AG04450 (cell line): ENCODE data around the gene VPS26B. TPM values are rescaled to one million over a fixed set of nuclear protein-coding genes. Genes with fewer than 3 reads are reported as not detected.

ENCODE experiments used
- CTCF ChIA-PET: fragments of 300-600, 350-600 bp; formaldehyde crosslinking; extraction: SDS; loops from one replicate; lab custom pipeline; 2022; ENCODE audit warnings: antibody characterized with exemption, inconsistent platforms; lab: Charles Lee
- POLR2A ChIA-PET: fragments of 350-600 bp; formaldehyde crosslinking; extraction: SDS; loops from one replicate; lab custom pipeline; 2021; ENCODE audit warnings: antibody characterized with exemption, inconsistent platforms; lab: Yijun Ruan, JAX
- DNase-seq: peaks from one replicate; pipeline ENCODE4 v3.0.0-alpha.2; 2011; ENCODE audit warnings: low read depth, low spot score
- H3K27ac ChIP-seq: one replicate; pipeline ENCODE4 v1.5.1; 2012; ENCODE audit warnings: low read depth, low read length, control low read depth
- H3K27me3 ChIP-seq: one replicate; pipeline ENCODE4 v1.6.0; 2012; ENCODE audit warnings: low read length; ENCODE audit not compliant: control insufficient read depth, insufficient read depth
- H3K4me3 ChIP-seq: 2 replicates; pipeline ENCODE4 v1.5.1; 2011; ENCODE audit warnings: mild to moderate bottlenecking, low read depth, low read length, control low read depth
- H3K9me3 ChIP-seq: 2 replicates; pipeline ENCODE4 v1.5.1; 2012; ENCODE audit warnings: low read length; ENCODE audit not compliant: control insufficient read depth, insufficient read depth
- CTCF ChIP-seq: IDR thresholded peaks from 2 replicates; pipeline ENCODE4 v1.5.1; 2011; ENCODE audit warnings: low read depth, low read length, control low read depth, inconsistent platforms
- polyA plus RNA-seq: library from polyadenylated mRNA; depleted of rRNA; stranded (reverse); fragments of >200 nt; gene quantifications from 2 replicates; pipeline ENCODE4 v1.2.3, GENCODE V29; 2011

Gene VPS26B
- polyA plus RNA-seq, 1 experiment = 49.9 TPM

- ChIA-PET POLR2A (no interaction called here), CTCF (interaction anchor here (0.5 to 1.8 kb wide), 6 partner anchors 19 to 624 kb away, joined by 3 to 11 read pairs (median 5); partner anchors contain the start of gene VPS26B)
- TF ChIP-seq CTCF = peak; percentile 46
- DNase-seq = no peak
- Histone ChIP-seq H3K27me3 (no peaks in the 10 kb centered on the region), H3K4me3 (no peak overlapping the region), H3K9me3 (no peaks in the 10 kb centered on the region), H3K27ac (no peak overlapping the region)
Observed at GRCh38 chr11:134244593-134244992, 20.1 kb downstream of the VPS26B start.

GRCh38 chr11:134245434-134245833, 21.0 kb downstream of the VPS26B start:
- H3K9me3 ChIP-seq = no peaks in the 10 kb centered on the region
- no peak overlapping the region for H3K4me3 ChIP-seq
- TF ChIP-seq CTCF = no peak
- no peak for DNase-seq
- no peaks in the 10 kb centered on the region for H3K27me3 ChIP-seq
- POLR2A ChIA-PET = no interaction called here
- no peak overlapping the region for H3K27ac ChIP-seq
- CTCF ChIA-PET = interaction anchor here (0.6 to 1.8 kb wide), 4 partner anchors 20 to 318 kb away, joined by 4 to 11 read pairs (median 6); partner anchors contain the start of gene VPS26B

- DNase-seq = no peak
- CTCF ChIA-PET = interaction anchor here (0.6 kb wide), 1 partner anchor 41 kb away, joined by 4 read pairs; no protein-coding TSS in a partner anchor
- H3K27ac ChIP-seq = no peak overlapping the region
Observed at GRCh38 chr11:134246100-134246499, 21.6 kb downstream of the VPS26B start.

GRCh38 chr11:134246678-134247077, 22.2 kb downstream of the VPS26B start:
- Histone ChIP-seq H3K27ac (no peak overlapping the region), H3K4me3 (no peak overlapping the region), H3K27me3 (no peaks in the 10 kb centered on the region), H3K9me3 (no peaks in the 10 kb centered on the region)
- ChIA-PET CTCF (no interaction called here), POLR2A (no interaction called here)
- DNase-seq = no peak
- no peak for TF ChIP-seq CTCF

More at GRCh38 chr11:134246100-134246499, 21.6 kb downstream of the VPS26B start:
- TF ChIP-seq CTCF = no peak
- POLR2A ChIA-PET = no interaction called here
- no peak overlapping the region for H3K4me3 ChIP-seq
- H3K9me3 ChIP-seq = no peaks in the 10 kb centered on the region
- no peaks in the 10 kb centered on the region for H3K27me3 ChIP-seq

- CTCF ChIA-PET = interaction anchor here (0.7 to 1.6 kb wide), 2 partner anchors 12 to 177 kb away, joined by 3 to 5 read pairs; no protein-coding TSS in a partner anchor
- no peak overlapping the region for H3K4me3 ChIP-seq
- H3K27me3 ChIP-seq = no peaks in the 10 kb centered on the region
- no peaks in the 10 kb centered on the region for H3K9me3 ChIP-seq
- no peak for DNase-seq
- H3K27ac ChIP-seq = no peak overlapping the region
- TF ChIP-seq CTCF = no peak
- POLR2A ChIA-PET = interaction anchor here (1.0 to 1.3 kb wide), 2 partner anchors 25 to 128 kb away, joined by 3 to 5 read pairs; partner anchors contain the start of genes NCAPD3 and VPS26B
Observed at GRCh38 chr11:134248910-134249480, 24.5 kb downstream of the VPS26B start.
